M059J (cell line): ENCODE measurements around the gene BCL2L14. TPM values are rescaled to one million over a fixed set of nuclear protein-coding genes. Genes with fewer than 3 reads are reported as not detected.
A peak's percentile ranks its signal among the peaks of the same experiment; 100 is the strongest.

Experiments used
- DNase-seq: peaks from one replicate; pipeline ENCODE4 v3.0.0-alpha.2; 2012; ENCODE audit warnings: low read depth
- total RNA-seq: library from RNA; depleted of rRNA; stranded (reverse); fragments of >200 nt; shearing (Covaris generic); gene quantifications from 2 replicates; pipeline ENCODE4 v1.2.3, GENCODE V29; 2014; rRNA removed

The BCL2L14 gene, protein sequence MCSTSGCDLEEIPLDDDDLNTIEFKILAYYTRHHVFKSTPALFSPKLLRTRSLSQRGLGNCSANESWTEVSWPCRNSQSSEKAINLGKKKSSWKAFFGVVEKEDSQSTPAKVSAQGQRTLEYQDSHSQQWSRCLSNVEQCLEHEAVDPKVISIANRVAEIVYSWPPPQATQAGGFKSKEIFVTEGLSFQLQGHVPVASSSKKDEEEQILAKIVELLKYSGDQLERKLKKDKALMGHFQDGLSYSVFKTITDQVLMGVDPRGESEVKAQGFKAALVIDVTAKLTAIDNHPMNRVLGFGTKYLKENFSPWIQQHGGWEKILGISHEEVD
- 0.05 and 6.7 TPM in 2 replicates for total RNA-seq

DNA sequence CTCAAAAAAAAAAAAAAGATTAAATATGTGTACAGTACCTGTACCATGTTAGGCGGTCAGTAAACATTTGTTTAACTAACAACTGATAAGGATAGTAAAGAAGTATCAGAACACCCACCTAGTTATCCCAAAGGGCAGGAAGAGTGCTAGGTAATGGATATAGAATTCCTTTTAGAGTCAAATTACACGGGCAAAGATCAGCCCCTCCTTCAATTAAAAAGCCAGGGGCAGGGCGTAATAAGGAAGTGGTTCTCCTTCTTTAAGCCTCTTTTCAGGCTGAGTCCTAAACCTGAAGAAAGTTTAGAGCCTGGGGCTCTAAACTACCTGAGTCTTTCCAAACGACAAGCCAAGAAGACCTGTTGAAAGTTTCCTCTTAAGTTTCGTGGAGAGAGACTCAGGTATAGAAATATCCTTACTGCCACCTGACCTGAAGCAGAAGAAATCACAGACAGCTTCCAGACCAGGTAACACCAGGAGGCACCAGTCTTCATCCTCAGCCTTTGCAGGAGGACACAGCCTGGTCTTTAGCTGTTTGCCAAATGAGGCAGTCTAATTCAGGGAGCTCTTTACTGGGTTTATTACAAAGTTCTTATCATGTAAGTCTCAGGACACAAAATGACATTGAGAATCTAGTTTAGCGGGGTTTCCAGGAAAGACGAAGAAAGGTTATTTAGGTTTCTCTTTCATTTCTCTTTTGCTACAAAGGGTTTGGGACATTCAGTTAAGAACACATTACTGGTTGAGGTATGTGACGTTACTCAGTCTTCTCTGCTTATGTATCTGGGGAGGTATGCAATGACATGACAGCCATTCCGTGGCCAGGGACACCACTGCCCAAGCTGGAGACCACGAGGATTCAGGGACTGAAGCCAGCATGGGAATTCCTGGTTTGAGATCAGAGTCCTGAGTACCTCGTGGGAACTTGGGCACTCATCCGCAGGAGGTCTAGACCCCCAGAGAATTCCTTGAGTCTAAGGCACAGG, at the start of gene BCL2L14:
Gene BCL2L14 (plus strand): TSS at position 266 of the 983 bp plus-strand sequence. CDS start 8,367 bp downstream, outside the sequence.
- DNase-seq = peak; percentile 17

DNA sequence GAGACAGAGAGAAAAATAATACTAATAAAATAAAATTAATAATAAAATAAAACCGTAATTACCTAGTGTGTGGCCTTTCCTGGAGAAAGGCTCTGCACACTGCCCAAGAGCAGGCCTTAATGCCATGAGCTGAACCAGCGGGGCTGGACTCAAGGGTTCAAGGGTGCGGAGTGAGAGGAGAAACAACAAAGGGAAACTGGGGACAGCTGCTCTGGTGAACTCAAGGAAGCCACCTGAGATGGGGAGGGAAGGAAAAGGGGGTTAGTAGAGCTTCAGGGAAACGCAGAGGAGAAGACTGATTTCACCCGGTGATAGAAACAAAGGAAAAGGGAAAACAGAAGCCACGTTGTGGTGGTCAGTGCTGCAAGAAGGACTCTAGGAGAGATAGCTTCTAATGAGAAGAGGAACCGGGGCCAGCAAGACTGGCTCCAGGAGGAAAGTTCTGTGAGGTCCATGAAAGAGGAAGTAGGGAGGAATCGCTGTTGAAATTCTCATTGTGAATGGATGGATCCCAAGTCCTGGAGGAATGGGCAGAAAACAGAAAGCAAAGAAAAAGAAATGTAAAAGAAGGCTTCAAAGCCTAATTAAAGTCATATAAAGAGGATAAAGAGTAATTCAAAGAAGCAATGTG, 48.3 kb upstream of the BCL2L14 start:
- DNase-seq = no peak

DNA sequence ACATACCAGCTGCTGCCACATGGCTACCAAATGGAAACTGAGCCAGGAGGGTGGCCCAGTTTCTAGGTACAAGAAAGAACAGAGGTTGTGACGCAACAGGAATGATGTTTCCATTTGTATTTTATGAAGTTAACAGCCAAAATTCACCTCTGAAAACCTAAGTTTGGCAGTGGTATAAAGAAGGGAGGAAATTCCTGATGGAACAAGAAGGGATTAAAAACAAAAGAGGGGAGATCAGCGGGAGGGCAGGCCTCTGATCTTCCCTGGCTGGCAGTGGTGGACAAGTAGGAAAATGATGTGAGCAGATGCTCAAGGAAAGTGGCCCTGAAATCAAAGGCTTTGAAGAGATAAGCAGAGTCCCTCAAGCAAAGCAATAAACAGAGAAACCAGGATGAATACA, 47.3 kb upstream of the BCL2L14 start:
- DNase-seq = no peak

DNA sequence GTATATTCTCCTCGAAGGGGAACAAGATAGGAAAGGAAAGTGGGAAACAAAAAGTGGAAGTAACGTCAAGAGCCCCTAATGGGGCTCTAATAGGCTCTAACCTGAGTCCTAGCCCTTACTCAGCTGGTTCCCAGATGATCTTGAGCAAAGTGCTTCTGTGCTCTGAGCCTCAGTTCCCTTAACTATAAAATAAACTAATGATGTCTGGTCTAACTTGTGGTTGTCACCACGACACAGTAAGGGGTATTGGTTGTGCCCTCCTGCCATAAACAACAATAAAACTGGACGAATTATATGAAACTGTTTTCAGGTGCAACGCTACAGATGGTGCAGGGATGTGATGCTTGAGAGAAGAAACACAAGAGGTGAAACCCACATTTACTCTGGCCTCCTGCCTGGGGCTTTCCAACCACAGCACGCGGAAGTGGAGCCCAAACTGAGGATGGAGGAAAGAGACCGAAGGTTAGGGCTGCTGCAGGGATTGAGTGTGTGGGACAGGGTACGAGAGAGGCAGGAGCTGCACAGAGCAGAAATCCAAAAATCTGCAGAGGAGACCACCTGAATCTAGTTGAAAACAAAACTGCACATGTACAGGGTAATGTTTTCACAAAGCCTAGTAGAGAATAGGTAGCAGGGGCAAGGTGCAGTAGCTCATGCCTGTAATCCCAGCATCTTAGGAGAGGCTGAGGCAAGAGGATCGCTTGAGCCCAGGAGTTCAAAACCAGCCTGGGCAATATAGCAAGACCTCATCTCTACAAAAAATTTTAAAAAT, 45.6 kb upstream of the BCL2L14 start:
- no peak for DNase-seq

DNA sequence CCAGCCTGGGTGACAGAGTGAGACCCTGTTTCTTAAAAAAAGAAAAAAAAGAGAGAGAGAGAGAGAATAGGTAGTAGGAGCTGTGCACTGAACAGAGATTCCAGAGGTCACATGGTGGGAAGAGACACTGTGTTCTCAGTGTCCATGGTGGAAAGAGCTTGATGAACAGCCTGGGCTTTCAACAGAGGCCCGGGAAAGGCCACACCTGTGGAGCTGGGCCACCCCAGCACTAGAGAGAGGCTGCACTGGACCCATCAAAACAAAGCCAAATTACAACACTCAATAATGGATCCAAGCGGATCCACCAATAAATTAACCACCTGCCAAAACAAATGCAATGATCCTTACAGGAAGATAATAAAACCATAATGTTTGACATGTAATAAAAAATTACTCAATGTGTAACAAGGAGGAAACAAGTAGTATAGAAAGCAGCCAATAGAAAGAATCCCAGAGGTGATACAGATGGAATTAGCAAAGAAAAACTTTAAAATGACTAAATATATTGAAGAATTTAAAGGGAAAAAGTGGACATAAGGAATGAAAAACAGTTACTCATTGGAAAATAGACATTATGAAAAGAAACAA, 44.8 kb upstream of the BCL2L14 start:
- DNase-seq = no peak

DNA sequence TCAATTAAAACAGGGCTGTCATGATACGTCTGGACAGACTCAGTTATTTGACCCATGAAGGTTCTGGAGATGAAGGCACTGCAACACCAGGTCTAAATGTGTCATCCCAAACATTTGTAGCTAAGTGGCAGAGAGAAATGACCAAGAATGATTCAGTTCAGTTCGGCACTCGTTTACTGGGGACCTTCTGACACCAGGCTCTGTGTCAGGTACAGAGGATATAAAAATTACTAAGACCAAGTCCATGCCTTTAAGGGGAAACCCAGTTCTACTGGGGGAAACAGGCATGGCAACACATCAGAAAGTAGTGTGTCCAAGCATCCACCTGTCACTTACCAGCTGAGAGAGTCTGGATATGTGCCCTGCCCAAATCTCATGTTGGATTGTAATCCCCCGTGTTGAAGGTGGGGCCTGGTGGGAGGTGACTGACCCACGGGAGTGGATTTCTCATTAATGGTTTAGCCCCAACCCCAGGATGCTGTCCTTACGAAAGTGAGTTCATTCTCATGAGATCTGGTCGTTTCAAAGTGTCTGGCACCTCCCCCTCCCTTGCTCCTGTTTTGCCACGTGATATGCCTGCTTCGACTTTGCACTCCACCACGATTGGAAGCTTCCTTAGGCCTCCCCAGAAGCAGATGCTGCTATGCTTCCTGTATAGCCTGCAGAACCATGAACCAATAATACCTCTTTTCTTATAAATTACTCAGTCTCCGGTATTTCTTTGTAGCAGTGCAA, 41.9 kb upstream of the BCL2L14 start:
- no peak for DNase-seq

DNA sequence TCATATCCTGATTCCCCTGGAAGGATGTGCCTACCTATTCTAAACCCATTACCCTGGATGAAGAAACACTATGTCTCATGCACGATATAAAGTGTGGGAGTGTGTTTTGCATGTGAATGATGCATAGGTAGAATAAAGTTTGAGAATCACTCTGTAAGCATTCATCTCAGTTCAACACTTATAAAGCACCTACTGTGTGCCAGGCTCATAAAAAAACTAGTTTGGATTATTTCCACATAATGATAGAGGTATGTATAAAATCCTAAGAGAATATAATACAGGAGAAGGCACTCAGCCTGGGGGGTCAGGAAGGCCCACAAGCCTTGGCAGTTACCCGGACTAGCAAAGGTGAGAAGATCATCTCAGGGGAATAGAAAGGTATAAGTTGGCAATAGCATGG, 41.1 kb upstream of the BCL2L14 start:
- DNase-seq = no peak

DNA sequence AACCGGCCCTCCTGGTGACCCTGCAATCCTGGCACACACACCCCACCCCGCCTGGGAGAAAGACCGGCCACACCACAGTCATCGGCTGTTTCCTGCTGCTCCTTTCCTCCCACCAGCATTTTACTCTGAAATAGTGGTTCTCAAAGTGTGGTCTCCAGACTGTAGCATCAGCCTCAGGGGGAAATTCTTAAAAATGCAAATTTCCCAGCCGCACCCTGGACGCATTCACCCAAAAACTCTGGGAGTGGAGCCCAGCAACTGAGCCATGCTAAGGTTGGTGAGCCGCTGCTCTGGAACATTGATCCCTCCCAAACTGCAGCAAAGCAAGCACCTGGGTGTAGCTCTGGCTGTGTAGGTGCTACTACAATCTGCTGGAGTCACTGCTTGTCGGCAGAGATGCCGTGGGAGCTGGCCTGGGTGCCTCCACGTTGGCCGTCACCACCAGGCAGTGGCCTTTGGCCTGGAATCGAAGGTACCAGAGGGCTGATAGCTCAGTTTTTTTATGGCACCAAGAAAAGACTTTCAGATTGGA, 38.4 kb upstream of the BCL2L14 start:
- DNase-seq = no peak

DNA sequence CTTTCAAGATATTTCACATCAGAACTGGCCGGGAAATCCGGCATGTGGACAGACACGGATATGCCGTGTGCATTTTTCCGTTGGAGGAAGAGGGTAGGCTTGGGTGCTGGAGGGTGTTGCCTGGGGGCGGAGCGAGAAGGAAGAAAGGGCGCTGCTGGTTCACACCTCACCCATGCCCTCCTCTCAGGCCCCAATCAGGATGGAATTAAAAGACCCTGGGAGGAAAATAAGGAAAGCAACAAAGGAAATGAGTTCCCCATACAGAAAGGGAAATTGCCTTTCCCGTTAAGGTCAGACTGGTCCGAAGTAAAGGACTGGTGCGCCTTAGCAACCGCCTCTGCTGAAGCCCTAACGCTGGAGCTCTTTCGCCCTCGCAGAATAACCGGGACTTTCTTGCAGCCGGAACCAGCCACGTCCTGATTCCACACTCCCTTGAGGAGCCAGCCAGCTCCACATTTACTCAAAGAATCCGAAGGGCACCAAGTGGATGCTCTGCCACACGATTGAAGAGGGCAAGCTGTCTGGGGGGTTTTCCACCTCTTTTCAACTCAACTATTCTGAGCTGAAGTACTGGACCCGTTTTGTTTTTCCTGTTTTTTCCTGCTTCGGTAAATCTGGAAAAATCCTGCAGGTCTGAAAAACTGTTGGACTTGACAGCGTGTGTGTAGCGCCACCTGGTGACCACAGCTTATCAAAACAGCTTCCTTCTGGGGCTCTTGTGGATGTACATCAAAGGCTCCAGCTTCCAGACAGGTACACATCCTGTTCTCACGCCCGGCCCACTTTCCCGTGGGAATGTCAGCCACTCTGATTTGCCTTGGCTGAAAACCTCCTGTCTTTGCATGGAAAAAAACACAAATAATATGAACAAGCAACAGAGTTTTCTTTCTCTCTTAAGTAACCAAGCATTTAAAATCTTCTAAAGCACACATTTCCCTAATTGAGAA, 37.6 kb upstream of the BCL2L14 start:
- peak; percentile 78 for DNase-seq

DNA sequence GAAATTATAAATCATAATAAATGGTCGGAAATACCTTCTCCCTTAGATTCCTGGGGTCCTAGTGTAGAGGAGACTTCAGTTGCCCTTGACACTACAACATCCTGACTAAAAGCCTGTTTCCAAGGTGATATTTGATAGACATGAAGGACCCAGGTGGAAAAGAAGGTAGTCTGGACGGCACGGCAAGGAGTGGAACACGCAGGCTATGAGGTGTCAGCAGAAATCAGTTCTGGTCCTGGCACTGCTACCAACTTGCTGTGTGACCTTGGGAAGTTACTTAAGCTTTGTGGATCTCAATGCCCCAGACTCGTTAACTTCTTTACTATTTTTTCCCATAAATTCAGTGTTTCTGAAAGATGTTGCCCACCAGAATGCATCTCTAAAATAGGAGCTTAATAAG, 36.9 kb upstream of the BCL2L14 start:
- no peak for DNase-seq

DNA sequence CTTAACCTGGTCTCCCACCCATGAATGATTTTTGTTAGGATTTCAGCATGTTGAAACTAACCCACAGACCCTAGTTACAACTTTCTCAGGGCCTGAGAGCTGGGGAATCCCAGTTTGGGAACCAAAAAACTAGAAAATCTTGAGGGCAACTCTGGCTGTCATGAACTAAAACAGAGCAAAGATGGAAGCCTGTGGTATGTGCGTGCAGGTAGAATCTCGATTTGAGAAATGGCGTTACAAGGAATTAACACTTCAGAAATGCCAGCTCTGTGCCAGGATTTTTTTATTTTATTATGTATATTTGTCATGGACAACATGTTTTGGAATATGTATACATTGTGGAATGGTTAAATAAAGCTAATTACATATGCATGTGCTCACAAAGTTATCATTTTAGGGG, 36.4 kb upstream of the BCL2L14 start:
- no peak for DNase-seq

DNA sequence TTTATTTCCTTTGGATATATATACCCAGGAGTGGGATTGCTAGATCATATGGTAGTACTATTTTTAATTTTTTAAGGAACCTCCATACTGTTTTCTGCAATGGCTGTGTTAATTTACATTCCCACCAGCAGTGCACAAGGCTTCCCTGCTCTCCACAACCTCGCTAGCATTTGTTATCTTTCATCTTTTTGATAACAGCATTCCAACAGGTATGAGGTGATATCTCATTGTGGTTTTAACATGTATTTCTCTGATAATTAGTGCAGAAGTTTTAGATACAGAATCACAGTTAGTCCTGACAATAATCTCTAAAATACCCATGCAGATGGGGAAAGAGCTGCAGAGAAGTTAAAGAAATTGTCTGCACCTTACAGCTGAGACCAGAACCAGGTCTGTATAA, 35.5 kb upstream of the BCL2L14 start:
- DNase-seq = no peak

DNA sequence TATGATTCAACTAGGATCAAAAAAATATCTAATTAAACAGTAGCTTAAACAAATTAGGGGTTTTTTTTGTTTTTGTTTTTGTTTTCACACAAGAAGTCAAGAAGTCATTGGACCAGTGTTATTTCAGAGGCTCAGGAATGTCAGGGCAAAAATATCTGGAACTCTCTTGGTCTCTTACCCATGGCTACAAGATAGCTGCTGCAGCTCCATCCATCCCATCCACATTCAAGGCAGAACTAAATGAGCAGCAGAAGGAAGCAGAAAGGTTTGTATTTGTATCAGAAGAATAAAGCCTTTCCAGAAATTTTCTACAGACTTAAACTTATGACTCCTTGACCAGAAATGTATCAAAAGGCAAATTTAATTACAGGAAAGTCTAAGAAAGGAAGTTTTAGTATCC, 33.8 kb upstream of the BCL2L14 start:
- no peak for DNase-seq

DNA sequence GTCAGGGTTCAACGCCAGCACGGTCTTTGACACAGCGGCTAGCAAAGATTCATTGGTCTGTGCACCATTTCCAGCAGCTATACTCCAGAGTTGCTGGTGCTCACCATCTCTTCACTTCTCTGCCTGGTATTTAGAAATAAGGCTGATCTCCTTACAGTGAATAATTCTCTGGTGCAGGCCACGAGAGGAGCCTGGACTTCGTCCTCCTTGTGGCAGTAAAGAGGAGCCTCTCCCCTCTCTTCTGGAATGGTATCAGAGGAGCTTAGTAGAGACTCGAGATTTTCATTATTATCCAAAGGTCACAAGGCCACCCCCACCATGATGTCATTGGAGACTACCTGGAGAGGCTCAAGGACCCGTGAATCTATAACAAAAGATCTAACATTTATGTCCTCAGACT, 30.8 kb upstream of the BCL2L14 start:
- no peak for DNase-seq

DNA sequence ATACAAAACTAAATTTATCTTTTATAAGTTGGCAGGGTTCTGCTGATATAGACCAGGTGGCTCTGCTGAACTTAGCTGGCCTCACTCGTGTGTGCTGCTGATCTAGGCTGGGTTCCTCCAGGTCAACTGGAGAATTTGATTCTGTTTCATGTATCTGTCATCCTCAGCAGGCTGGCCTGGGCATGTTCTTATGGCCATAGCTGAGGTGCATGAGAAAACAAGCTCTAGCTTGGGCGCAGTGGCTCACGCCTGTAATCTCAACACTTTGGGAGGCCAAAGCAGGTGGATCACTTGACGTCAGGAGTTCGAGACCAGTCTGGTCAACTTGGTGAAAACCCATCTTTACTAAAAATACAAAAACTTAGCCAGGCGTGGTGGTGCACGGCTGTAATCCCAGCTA, 24.3 kb upstream of the BCL2L14 start:
- no peak for DNase-seq

DNA sequence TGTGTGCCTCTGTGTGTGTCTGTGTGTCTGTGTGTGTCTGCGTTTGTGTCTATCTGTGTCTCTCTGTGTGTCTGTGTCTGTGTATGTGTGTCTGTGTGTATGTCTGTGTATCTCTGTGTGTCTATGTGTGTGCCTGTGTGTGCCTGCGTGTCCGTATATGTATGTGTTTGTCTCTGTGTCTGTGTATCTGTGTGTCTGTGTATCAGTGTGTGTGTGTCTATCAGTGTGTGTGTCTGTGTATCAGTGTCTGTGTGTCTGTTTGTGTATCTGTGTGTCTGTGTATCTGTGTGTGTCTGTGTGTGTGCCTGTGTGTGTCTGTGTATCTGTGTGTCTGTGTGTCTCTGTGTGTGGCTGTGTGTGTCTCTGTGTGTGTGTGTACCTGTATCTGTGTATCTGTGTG, 23.1 kb upstream of the BCL2L14 start:
- no peak for DNase-seq

DNA sequence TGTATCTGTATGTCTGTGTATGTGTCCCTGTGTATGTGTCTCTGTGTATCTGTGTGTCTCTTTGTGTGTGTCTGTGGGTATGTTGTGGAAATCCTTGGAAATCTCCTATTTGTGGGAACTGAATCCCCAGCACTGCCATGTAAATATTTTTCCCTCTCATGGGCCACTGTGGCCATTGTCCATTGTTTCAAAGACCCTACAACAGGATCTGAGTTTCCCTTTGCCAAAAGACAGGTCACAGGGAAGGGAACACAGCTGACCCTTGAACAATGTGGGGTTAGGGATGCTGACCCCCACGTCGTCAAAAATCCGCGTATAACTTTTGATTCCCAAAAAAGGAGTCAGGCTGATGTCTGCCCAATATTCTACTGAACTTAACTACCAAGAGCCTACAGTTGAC, 22.5 kb upstream of the BCL2L14 start:
- no peak for DNase-seq

DNA sequence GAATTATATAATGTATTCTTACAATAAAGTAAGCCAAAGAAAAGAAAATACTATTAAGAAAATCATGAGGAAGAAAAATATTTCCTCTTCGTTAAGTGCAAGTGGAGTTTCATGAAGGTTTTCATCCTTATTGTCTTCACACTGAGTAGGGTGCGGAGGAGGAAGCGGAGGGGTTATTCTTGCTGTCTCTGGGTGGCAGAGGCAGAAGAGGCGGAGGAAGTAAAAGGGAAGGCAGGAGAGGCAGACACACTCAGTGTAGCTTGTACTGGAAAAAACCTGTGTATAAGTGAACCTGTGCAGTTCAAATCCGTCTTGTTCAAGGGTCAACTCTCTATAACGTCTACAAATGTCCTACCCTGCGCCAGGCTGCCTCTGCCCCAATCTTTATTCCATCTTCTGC, 22.0 kb upstream of the BCL2L14 start:
- no peak for DNase-seq

DNA sequence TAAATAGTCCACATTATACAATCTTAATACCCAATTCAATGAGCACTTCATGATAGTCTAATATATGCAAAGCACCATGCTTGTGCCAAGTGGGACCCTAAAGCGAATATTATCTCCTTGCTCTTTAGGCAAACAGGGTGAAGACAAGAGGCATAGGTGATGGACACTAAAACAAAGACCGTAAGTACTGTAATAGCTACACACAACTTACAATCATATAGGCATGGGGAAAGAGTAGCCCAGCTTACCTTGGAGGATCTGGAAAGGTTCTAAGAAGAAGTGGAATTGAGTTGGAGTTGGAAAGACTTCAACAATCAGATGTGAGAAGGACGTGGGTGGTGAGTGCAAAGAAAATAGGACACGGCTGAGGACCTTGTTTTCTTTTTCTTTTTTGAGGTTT, 19.1 kb upstream of the BCL2L14 start:
- DNase-seq = no peak
